Endodermal cell (in vitro differentiated cells): ENCODE measurements around the gene LARGE1. TPM values are rescaled to one million over a fixed set of nuclear protein-coding genes. Genes with fewer than 3 reads are reported as not detected.

Source experiments
- DNase-seq: peaks from one replicate; pipeline ENCODE4 v3.0.0-alpha.2; 2017
- H3K27ac ChIP-seq: 2 replicates; pipeline ENCODE4 v1.5.1; 2013; ENCODE audit warnings: mild to moderate bottlenecking, low read depth, low read length, moderate library complexity
- H3K27me3 ChIP-seq: 2 replicates; pipeline ENCODE4 v1.6.1; 2013; ENCODE audit warnings: mild to moderate bottlenecking, low read length, moderate library complexity; ENCODE audit not compliant: insufficient read depth, control insufficient read depth, poor library complexity, severe bottlenecking
- H3K36me3 ChIP-seq: 2 replicates; pipeline ENCODE4 v1.7.0; 2013; ENCODE audit warnings: mild to moderate bottlenecking, low read length, moderate library complexity; ENCODE audit not compliant: control insufficient read depth, insufficient read depth
- H3K4me1 ChIP-seq: one replicate; pipeline ENCODE4 v1.7.0; 2013; ENCODE audit warnings: low read length; ENCODE audit not compliant: control insufficient read depth, insufficient read depth
- H3K4me3 ChIP-seq: 2 replicates; pipeline ENCODE4 v1.5.1; 2013; ENCODE audit warnings: mild to moderate bottlenecking, low read length, moderate library complexity
- H3K9ac ChIP-seq: 2 replicates; pipeline ENCODE4 v1.6.1; 2013; ENCODE audit warnings: mild to moderate bottlenecking, low read length, moderate library complexity; ENCODE audit not compliant: poor library complexity, severe bottlenecking; ENCODE audit errors: extremely low read depth
- H3K9me3 ChIP-seq: 2 replicates; pipeline ENCODE4 v1.6.1; 2013; ENCODE audit warnings: mild to moderate bottlenecking, low read length, moderate library complexity; ENCODE audit not compliant: control insufficient read depth
- H3K27ac Mint-ChIP-seq: 2 replicates; pipeline ENCODE4 v1.8.0; 2020; ENCODE audit warnings: mixed read lengths
- H3K27me3 Mint-ChIP-seq: 2 replicates; pipeline ENCODE4 v1.8.0; 2021; ENCODE audit warnings: mild to moderate bottlenecking, mixed read lengths; ENCODE audit not compliant: insufficient read depth
- H3K36me3 Mint-ChIP-seq: 2 replicates; pipeline ENCODE4 v1.8.0; 2020; ENCODE audit warnings: low read depth, mixed read lengths
- H3K4me1 Mint-ChIP-seq: 2 replicates; pipeline ENCODE4 v1.8.0; 2020; ENCODE audit warnings: mixed read lengths
- H3K4me3 Mint-ChIP-seq: 2 replicates; pipeline ENCODE4 v1.8.0; 2020; ENCODE audit warnings: mild to moderate bottlenecking, moderate library complexity, mixed read lengths
- H3K9me3 Mint-ChIP-seq: 2 replicates; pipeline ENCODE4 v1.8.0; 2020; ENCODE audit warnings: mild to moderate bottlenecking, mixed read lengths
- WGBS, 2 experiments: methylation state at CpG; one replicate each; pipeline versions ENCODE4 v1.1.5 to v1.1.7; 2013; ENCODE audit warnings: missing lambda C conversion rate in 2 of 2, mixed read lengths in 1 of 2; ENCODE audit not compliant: insufficient coverage in 1 of 2, insufficient read length in 1 of 2; 5-methylcytosine and 5-hydroxymethylcytosine counted together
- total RNA-seq, 2 donors: library from RNA; stranded (reverse); fragmentation: NEBNext Ultra II Directional in 1 of 2; extraction: Animal tissue kit (Norgen Biotek cat#: 25700) in 1 of 2; gene quantifications; 2 replicates in 1 of 2; 3 replicates in 1 of 2; pipeline ENCODE4 v1.2.1, GENCODE V29; 2021
- TF ChIP-seq, protein P1 (sequence below): fragments of 200-600 bp; sonication (generic); conservative IDR thresholded peaks from 2 replicates; pipeline ENCODE4 v1.5.0; 2021; ENCODE audit warnings: antibody characterized with exemption, mild to moderate bottlenecking

Gene LARGE1
- total RNA-seq, 2 donors from 2014 or later, result 17.5 to 24.3 TPM

GRCh38 chr22:33682927-33683326 lies 237.3 kb downstream of the LARGE1 start:
- H3K4me1 ChIP-seq, result no peaks in the 10 kb centered on the region
- Mint-ChIP-seq H3K9me3 (no peaks in the 10 kb centered on the region), H3K27ac (no peak overlapping the region), H3K4me3 (no peak overlapping the region), H3K4me1 (no peaks in the 10 kb centered on the region), H3K27me3 (no peaks in the 10 kb centered on the region), H3K36me3 (no peaks in the 10 kb centered on the region)
- DNase-seq, result no peak
- H3K27ac ChIP-seq, result no peak overlapping the region
- no peaks in the 10 kb centered on the region for H3K9me3 ChIP-seq
- no peak overlapping the region for H3K4me3 ChIP-seq
- H3K36me3 ChIP-seq, result no peaks in the 10 kb centered on the region
- H3K27me3 ChIP-seq, result no peaks in the 10 kb centered on the region
- H3K9ac ChIP-seq, result no peak overlapping the region
- 79 to 90% methylated on average over 2 of the region's 2 CpGs for WGBS, 2 experiments
- TF ChIP-seq, protein P1, sequence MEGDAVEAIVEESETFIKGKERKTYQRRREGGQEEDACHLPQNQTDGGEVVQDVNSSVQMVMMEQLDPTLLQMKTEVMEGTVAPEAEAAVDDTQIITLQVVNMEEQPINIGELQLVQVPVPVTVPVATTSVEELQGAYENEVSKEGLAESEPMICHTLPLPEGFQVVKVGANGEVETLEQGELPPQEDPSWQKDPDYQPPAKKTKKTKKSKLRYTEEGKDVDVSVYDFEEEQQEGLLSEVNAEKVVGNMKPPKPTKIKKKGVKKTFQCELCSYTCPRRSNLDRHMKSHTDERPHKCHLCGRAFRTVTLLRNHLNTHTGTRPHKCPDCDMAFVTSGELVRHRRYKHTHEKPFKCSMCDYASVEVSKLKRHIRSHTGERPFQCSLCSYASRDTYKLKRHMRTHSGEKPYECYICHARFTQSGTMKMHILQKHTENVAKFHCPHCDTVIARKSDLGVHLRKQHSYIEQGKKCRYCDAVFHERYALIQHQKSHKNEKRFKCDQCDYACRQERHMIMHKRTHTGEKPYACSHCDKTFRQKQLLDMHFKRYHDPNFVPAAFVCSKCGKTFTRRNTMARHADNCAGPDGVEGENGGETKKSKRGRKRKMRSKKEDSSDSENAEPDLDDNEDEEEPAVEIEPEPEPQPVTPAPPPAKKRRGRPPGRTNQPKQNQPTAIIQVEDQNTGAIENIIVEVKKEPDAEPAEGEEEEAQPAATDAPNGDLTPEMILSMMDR, result no peak

- no peak for DNase-seq
- Mint-ChIP-seq H3K4me1 (no peaks in the 10 kb centered on the region), H3K4me3 (no peak overlapping the region), H3K27me3 (no peaks in the 10 kb centered on the region), H3K36me3 (no peaks in the 10 kb centered on the region), H3K27ac (no peak overlapping the region), H3K9me3 (no peaks in the 10 kb centered on the region)
- 89 to 100% methylated on average over 1 to 3 of the region's 3 CpGs for WGBS, 2 experiments
- Histone ChIP-seq H3K27ac (no peak overlapping the region), H3K9me3 (no peaks in the 10 kb centered on the region), H3K9ac (no peak overlapping the region), H3K27me3 (no peaks in the 10 kb centered on the region), H3K4me1 (no peaks in the 10 kb centered on the region), H3K4me3 (no peak overlapping the region), H3K36me3 (no peaks in the 10 kb centered on the region)
- TF ChIP-seq, protein P1, result no peak
Observed at GRCh38 chr22:33680632-33681031, 239.6 kb downstream of the LARGE1 start.

DNA sequence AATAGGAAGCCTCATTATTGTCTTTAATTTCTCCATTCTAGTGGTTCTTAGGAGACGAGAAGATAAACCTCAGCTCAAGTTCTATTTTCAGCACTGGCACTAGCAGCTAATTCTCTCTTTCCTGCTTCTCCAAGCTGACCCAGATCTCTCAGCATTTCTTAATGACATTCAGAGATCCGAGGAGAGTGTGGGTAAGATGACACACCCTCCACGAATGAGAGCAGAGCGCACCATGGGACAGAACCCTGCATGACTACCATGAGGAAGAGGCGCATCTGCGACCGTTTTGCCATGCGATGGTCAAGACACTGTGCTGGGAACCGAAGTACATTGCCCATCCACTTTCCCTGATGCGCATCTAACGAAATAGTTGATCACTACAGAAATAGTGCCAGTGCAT lies 241.8 kb downstream of the LARGE1 start:
- TF ChIP-seq, protein P1, result no peak
- no peak overlapping the region for H3K27ac Mint-ChIP-seq
- H3K27me3 ChIP-seq, result no peaks in the 10 kb centered on the region
- 89 to 90% methylated on average over 10 to 11 of the region's 11 CpGs for WGBS, 2 experiments
- no peaks in the 10 kb centered on the region for H3K36me3 ChIP-seq
- H3K27ac ChIP-seq, result no peak overlapping the region
- peaks cover 3% of the 10 kb centered on the region for H3K4me1 Mint-ChIP-seq
- H3K4me3 ChIP-seq, result no peak overlapping the region
- H3K4me3 Mint-ChIP-seq, result no peak overlapping the region
- no peak overlapping the region for H3K9ac ChIP-seq
- H3K36me3 Mint-ChIP-seq, result no peaks in the 10 kb centered on the region
- no peaks in the 10 kb centered on the region for H3K4me1 ChIP-seq
- H3K27me3 Mint-ChIP-seq, result no peaks in the 10 kb centered on the region
- H3K9me3 Mint-ChIP-seq, result no peaks in the 10 kb centered on the region
- no peaks in the 10 kb centered on the region for H3K9me3 ChIP-seq
- DNase-seq, result no peak
